Measurements from ENCODE around the gene RAB11FIP4.

GRCh38 chr17:31568121-31568520, 176.6 kb downstream of the RAB11FIP4 start:
- no peak for TF ChIP-seq EZH2 (IDR thresholded peaks at IDR 0.05)
- no peak for TF ChIP-seq POLR2AphosphoS5 (IDR thresholded peaks at IDR 0.05; ENCODE audit: borderline replicate concordance, low read depth, low read length)
- TF ChIP-seq FOXP2 (optimal IDR thresholded peaks at IDR 0.05; ENCODE audit: control extremely low read depth, extremely low read length, insufficient read depth) = no peak

All from SK-N-MC (cell line).